Stimulated activated CD8-positive, alpha-beta memory T cell treated with anti-CD3 and anti-CD28 coated beads, Interleukin-2, amount 100 ng/mL, for 1 hour (primary cell): ENCODE data around the gene DNAI2.
"Not testable (repeated sequence)": the region's sequence is repeated elsewhere in the genome, so short reads cannot be mapped to it uniquely, and the experiment has no call there.

Experiments used
- DNase-seq, 2 donors: peaks; one replicate each; pipeline ENCODE4 v3.0.0-alpha.2; 2020; ENCODE audit warnings: low read depth in 2 of 2

Gene DNAI2

GRCh38 chr17:74245145-74245831 lies 28.7 kb upstream of the DNAI2 start:
- no peak for DNase-seq

- DNase-seq: no peak
Observed at GRCh38 chr17:74245871-74246270, 28.2 kb upstream of the DNAI2 start.

- DNase-seq: no peak
Observed at GRCh38 chr17:74249590-74250270, 24.3 kb upstream of the DNAI2 start.

- DNase-seq: no peak
Observed at GRCh38 chr17:74250324-74250995, 23.6 kb upstream of the DNAI2 start.

GRCh38 chr17:74251051-74251450 lies 23.0 kb upstream of the DNAI2 start:
- no peak for DNase-seq

- DNase-seq: no peak
Observed at GRCh38 chr17:74251569-74251968, 22.5 kb upstream of the DNAI2 start.

- no peak for DNase-seq
Observed at GRCh38 chr17:74252211-74252610, 21.8 kb upstream of the DNAI2 start.

GRCh38 chr17:74253036-74253435 lies 21.0 kb upstream of the DNAI2 start:
- DNase-seq: no peak

GRCh38 chr17:74257311-74257710 lies 16.7 kb upstream of the DNAI2 start:
- no peak for DNase-seq

GRCh38 chr17:74259667-74260524 lies 14.1 kb upstream of the DNAI2 start:
- DNase-seq: no peak

- no peak for DNase-seq
Observed at GRCh38 chr17:74260525-74260850, 13.5 kb upstream of the DNAI2 start.

- DNase-seq: no peak
Observed at GRCh38 chr17:74262601-74263000, 11.4 kb upstream of the DNAI2 start.

- not testable (repeated sequence) for DNase-seq
Observed at GRCh38 chr17:74267054-74267453, 7.0 kb upstream of the DNAI2 start.

GRCh38 chr17:74267579-74267978 lies 6.5 kb upstream of the DNAI2 start:
- no peak for DNase-seq

- no peak for DNase-seq
Observed at GRCh38 chr17:74267987-74268499, 6.0 kb upstream of the DNAI2 start.

- DNase-seq: no peak
Observed at GRCh38 chr17:74268558-74268957, 5.5 kb upstream of the DNAI2 start.

GRCh38 chr17:74270333-74270732 lies 3.7 kb upstream of the DNAI2 start:
- DNase-seq: no peak

- no peak for DNase-seq
Observed at GRCh38 chr17:74271281-74271680, 2.8 kb upstream of the DNAI2 start.

- no peak for DNase-seq
Observed at GRCh38 chr17:74271901-74272561, 2.0 kb upstream of the DNAI2 start.

- no peak for DNase-seq
Observed at GRCh38 chr17:74272731-74273201, 1.3 kb upstream of the DNAI2 start.

- no peak for DNase-seq
Observed at GRCh38 chr17:74274709-74275340, 791 bp downstream of the DNAI2 start.
